GM19467 (cell line): ENCODE data around the gene ALG9.

Experiments used
- ATAC-seq: cut with Tn5 transposase; IDR thresholded peaks from one replicate; pipeline ENCODE4 v1.9.1; 2021; ENCODE audit warnings: mild to moderate bottlenecking, moderate library complexity; ENCODE audit not compliant: unreplicated experiment

The ALG9 gene, protein sequence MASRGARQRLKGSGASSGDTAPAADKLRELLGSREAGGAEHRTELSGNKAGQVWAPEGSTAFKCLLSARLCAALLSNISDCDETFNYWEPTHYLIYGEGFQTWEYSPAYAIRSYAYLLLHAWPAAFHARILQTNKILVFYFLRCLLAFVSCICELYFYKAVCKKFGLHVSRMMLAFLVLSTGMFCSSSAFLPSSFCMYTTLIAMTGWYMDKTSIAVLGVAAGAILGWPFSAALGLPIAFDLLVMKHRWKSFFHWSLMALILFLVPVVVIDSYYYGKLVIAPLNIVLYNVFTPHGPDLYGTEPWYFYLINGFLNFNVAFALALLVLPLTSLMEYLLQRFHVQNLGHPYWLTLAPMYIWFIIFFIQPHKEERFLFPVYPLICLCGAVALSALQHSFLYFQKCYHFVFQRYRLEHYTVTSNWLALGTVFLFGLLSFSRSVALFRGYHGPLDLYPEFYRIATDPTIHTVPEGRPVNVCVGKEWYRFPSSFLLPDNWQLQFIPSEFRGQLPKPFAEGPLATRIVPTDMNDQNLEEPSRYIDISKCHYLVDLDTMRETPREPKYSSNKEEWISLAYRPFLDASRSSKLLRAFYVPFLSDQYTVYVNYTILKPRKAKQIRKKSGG

GRCh38 chr11:111870886-111871692, at the start of gene ALG9:
TSS of gene ALG9 (minus strand) at chr11:111871581. CDS start at chr11:111871482, 99 bp downstream.
- ATAC-seq, result peak; percentile 73

- ATAC-seq, result no peak
Observed at GRCh38 chr11:111920908-111921307, 49.5 kb upstream of the ALG9 start.

DNA sequence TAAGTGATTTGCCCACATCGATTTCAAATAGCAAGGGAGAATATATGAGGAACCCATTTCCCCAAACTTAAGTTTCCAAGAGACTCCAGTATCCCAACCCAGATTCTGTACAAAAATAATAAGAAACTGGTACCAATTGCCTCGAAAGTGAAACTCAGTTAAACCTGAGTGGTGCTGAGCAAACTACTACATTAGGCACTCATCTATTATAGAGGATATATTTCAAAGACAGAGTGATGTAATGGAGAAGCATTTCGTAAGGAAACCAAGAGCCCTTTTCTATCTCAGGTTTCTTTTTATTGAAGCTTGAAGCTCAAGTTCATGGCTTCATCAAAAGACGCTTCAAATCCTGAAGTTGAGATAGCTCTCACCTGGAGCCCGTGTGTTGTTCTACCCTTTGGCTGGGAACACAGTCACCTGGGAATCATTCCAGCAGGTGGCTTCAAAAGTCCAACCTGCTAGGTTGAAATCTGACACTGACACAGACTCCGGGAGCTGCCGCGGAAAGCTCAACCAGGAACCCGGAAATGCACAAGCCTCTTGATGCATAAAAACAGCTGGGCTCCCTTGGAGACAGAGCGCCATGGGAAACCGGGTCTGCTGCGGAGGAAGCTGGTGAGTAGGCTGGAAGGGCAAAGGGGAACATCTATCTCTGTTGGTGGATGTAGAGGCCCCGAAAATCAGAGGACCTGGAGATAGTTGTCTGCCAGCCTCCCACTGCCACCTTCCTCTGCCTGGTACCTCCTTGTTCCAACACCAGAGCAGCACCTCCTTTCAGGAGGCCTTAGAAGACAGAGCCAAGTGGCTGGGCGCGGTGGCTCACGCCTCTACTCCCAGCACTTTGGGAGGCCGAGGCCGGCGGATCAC, 47.2 kb upstream of the ALG9 start, which contains the start of gene C11orf52:
C11orf52 (plus strand) TSS at position 524 of the 867 bp plus-strand sequence; CDS start at position 584, 60 bp downstream.
- no peak for ATAC-seq

DNA sequence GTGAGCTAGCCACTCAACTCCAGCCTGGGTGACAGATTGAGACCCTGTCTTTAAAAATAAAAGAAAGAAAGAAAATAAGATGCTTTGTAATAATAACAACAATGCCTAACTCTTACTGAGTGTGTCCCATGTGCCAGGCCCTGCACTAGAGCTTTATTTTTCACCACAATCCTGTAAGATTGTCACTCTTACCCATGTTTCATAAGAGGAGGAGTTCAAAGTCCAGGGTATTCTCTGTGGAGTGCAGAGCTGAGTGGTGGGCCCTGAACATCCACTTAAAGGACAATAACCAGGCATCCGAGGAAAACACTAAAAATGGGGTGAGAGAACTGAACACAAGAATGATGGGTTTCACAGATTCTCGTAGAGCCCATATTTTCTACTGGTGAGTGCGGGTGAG, 46.4 kb upstream of the ALG9 start:
- no peak for ATAC-seq

- ATAC-seq, result no peak
Observed at GRCh38 chr11:111917312-111917711, 45.9 kb upstream of the ALG9 start.

- no peak for ATAC-seq
Observed at GRCh38 chr11:111916768-111917167, 45.4 kb upstream of the ALG9 start.

DNA sequence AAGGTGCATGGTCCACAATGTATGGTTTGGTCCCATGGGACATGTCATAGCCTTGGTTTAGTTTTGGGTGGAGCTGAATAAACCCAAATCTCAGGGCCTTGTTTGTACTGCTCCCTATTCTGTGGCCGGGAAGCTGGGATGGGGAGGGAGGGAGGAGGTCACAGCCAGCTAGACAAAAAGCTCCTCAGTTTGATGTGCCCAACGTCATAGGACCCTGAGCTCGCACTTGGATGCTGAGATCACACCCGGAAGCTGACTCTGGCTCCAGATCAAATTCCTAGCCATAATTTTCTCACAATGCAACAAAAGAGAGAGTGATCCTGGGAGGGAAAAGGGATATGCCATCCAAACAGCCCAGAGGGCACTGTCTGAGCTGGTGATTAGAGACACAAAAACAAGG, 42.6 kb upstream of the ALG9 start:
- no peak for ATAC-seq

DNA sequence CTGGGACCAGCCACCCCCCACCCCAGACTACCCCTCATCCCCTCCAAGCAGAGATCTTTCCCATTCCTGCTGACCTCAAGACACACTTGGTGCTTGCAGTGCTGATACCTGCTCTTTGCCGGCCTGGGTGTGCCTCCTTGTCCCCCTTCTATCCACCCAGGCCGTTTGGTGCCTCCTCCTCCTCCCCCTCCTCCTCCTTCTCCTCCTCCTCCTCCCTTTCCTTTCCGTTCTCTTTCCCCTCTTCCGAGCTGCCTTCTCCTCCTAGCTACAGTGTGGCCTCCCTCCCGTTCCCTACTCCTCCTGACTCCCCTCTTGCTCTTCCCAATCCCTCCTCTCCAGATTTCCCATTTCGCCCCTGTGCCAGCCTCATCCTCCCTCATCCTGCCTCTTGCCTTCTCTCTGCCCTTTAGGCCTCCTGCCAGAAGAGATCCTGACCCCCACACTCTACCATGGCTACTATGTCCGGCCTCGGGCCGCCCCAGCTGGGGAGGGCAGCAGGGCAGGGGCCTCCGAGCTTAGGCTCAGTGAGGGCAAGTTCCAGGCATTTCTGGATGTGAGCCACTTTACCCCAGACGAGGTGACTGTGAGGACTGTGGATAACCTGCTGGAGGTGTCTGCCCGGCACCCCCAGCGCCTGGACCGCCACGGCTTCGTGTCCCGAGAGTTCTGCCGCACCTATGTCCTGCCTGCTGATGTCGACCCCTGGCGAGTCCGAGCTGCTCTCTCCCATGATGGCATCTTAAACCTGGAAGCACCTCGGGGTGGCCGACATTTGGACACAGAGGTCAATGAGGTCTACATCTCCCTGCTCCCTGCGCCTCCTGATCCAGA, 41.9 kb upstream of the ALG9 start:
- ATAC-seq, result no peak

DNA sequence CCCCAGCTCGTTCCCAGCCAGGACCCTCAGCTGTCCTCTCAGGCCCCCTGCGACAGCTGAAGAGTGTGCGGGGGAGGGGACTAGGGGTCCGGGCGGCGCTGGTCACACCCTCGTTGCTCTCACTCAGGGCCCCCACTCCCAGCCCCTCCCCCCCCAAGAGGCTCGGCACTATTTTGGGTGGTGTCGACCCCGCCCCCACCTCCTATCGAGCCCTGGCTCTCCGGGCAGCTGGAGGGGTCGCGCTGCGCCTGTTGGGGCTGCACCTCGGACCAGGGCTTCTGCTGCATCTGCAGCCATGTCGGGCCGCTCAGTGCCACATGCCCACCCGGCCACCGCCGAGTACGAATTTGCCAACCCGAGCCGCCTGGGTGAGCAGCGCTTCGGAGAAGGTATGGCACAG, 41.2 kb upstream of the ALG9 start, which contains the start of gene HSPB2:
HSPB2 (plus strand) TSS at position 200 of the 400 bp plus-strand sequence; CDS start at position 296, 96 bp downstream.
- no peak for ATAC-seq

DNA sequence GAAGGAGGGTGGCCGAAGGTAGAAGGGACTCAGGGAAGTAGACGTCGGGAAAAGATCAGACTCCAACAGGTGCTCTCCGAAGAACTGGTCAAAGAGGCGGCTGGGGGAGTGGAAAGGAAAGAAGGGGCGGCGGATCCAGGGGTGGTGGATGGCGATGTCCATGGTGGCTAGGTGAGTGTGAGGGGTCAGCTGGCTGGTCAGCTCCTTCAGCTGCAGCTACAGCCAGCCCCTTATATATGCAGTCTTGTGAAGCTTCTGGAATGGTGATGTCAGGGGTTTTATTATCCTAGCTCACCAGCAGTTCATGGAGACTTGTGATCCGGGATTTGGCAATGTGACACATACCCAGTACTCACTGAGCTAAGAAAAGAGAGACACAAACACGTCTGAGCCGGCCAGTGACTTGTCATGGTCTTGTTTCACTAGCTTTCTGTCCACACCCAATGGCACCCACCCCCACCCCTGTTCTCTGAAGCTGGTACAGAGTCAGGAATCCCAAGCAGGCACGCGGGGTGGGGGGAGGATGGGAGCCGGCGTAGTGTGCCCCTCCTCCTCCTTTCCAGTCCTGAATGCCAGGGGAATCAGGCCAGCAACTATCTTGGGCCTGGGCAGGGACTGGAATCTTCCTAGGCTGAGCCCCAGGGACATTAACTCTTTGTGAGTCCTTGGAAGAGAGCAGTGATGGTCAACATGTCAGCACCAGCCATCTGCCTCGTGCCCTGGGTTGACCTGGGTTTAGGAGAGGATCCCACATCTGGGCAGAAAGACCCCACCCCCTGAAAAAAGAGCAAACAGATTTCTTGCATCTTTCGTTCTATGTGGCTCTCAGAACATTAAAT, 40.4 kb upstream of the ALG9 start, which contains the start of gene CRYAB:
CRYAB (minus strand) TSS at position 208 of the 839 bp plus-strand sequence; CDS start at position 162, 46 bp downstream.
- ATAC-seq, result no peak

DNA sequence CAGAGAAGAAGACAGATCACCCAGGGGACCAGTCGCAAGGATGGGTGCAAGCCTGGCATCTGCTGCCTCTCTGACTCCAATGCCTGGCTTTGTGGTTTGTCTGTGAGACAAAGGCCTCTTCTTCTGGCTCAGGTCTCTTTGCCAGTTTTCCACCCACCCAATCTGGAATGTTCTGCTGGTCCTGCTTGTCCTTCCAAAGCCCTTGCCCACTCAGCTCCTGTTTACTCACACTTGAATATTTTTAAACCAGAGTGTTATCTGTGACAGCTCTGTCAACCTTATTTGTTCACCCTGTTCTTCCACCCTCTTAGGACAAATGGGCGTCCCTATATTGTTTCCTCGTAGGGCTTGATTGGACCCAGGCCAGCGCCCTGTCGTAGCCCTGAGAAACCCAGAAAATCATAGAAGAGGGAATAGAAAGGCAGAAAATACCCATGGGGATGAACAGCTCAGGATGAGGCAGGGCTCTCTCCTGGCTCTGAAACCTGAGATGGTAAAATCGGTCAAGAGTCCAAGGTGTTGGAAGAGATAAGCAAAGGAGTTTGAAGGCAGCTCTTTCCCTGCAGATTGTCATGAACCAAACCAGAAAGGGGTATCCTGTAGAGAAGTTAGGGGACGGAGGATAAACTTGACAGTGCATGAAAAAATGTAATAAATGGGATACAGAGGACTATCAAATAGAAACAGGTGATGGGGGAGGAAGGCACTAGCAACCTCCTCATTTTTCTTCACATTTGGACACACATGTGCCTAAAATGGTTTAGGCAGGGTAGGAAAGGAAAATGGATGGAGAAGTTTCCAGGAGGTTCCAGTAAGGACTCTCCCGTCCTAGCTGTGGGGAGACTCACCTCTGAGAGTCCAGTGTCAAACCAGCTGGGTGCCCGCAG, 39.5 kb upstream of the ALG9 start:
- no peak for ATAC-seq

GRCh38 chr11:111909378-111909777, 38.0 kb upstream of the ALG9 start:
- ATAC-seq, result no peak

DNA sequence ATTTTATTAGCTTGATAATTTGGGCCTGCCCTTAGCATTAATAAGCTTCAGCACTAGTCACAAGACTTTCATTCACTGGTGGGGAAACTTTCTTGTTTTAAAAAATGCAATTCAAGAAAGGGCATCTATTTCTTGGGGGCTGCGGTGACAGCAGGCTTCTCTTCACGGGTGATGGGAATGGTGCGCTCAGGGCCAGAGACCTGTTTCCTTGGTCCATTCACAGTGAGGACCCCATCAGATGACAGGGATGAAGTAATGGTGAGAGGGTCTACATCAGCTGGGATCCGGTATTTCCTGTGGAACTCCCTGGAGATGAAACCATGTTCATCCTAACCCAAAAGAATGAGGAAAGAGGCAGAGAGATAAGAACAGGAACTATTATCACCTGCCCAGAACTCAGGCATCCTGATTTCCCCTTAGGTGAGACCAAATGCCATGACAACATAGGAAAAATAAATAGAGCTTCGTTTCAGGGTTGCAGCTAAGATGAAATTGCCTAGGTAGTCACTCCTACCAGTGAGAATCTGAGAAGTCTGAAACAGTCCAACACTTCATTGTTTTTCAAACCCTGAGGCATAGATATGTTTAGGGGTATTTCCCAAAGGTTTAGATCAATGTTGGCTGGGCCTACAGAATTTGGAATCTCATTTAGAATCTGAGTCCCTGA, 37.4 kb upstream of the ALG9 start:
- no peak for ATAC-seq

DNA sequence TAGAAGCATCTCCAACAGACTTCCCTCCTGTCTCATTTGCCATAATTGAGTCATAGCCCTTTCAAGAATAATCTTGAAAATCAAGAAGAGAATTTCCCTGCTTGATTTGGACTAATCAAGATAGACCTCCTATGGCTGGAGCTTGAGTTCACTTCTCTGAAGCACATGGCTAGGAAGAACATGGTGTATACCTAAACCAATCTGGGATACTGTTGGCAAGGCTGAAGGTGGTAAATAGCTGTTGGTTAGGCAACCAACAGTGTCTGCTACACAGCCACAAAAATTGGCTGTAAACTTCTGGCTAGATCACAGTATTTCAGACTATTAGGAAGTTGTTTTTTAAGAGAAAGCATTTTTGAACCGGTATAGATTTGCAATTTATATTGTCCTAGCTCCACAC, 35.3 kb upstream of the ALG9 start:
- no peak for ATAC-seq

DNA sequence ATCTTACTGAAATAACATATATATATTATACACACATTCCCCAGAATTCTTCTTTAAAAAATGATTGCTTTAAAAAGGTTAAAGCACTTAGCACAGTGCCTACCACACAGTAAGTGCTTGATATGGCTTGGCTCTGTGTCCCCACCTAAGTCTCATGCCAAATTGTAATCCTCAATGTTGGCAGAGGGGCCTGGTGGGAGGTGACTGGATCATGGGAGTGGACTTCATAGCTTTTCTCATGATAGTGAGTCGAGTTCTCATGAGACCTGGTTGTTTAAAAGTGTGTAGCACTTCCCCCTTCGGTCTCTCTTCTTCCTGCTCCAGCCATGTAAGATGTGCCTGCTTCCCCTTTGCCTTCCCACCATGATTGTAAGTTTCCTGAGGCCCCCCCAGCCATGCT, 34.0 kb upstream of the ALG9 start:
- no peak for ATAC-seq

DNA sequence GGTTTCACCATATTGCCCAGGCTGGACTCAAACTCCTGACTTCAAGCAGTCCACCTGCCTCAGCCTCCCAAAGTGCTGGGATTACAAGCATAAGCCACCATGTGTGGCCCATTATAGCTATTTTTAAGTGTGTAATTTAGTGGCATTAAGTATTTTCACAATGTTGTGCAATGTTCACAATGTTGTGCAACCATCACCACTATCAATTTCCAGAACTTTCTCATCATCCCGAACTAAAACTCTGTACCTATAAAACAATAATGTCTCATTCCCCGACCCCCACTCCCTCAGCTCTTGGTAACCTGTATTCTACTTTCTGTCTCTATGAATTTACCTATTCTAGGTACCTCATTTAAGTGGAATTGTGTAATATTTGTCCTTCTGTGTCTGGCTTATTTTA, 15.5 kb upstream of the ALG9 start:
- ATAC-seq, result no peak

- no peak for ATAC-seq
Observed at GRCh38 chr11:111886032-111886431, 14.7 kb upstream of the ALG9 start.
